Skin of body (tissue), 2 donors: Measurements from ENCODE around the gene GPD1L. TPM values are rescaled to one million over a fixed set of nuclear protein-coding genes. Genes with fewer than 3 reads are reported as not detected.
"Not testable (repeated sequence)": the region's sequence is repeated elsewhere in the genome, so short reads cannot be mapped to it uniquely, and the experiment has no call there.

Experiments
- DNase-seq: peaks from one replicate; lab custom pipeline; 2025; lab: John Stamatoyannopoulos, UW
- total RNA-seq: library from RNA; depleted of rRNA; stranded (reverse); fragments of >200 nt; gene quantifications from one replicate; pipeline ENCODE4 v1.2.3, GENCODE V29; 2014

Gene GPD1L
- total RNA-seq = 25.4 TPM

- DNase-seq = peak; percentile 83
Measured at GRCh38 chr3:32106132-32106928, at the start of gene GPD1L. Gene GPD1L, plus strand, starts transcription at chr3:32106620. Its CDS starts 92 bp downstream, at chr3:32106712.

- DNase-seq = not testable (repeated sequence)
Measured at GRCh38 chr3:32058465-32058864, 48.0 kb upstream of the GPD1L start.

DNA sequence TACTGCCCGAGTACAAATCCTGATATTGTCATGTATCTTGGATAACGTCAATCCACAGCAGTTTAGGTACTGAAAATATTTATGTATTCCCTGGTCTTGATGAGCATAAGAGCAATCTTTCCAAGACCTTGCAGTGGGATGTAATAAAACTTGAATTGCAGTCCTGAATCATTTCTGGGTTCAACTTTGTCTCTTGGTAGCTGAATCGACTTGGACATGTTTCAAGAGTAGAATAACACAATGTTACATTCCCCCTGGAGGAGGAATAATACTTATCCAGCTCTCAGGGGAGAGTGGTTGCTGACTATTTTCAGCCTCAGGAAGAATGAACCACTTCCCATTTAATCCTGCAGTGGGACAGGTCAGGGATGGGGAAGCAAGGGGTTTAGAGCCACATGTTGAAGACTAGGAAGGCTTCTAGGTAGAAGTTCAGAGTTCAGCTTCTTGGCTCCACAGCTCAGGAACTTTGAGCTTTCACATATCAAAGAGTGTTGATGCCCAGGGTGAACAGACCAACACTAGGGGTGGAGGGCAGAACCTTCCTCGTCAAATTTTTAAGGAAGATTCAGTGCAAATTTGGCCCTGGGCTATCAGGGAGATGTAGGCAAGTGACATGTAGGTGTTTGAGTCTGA is 43.4 kb upstream of the GPD1L start:
- no peak for DNase-seq

GRCh38 chr3:32066686-32067085 is 39.7 kb upstream of the GPD1L start:
- DNase-seq = no peak

- not testable (repeated sequence) for DNase-seq
Measured at GRCh38 chr3:32074194-32074593, 32.2 kb upstream of the GPD1L start.

DNA sequence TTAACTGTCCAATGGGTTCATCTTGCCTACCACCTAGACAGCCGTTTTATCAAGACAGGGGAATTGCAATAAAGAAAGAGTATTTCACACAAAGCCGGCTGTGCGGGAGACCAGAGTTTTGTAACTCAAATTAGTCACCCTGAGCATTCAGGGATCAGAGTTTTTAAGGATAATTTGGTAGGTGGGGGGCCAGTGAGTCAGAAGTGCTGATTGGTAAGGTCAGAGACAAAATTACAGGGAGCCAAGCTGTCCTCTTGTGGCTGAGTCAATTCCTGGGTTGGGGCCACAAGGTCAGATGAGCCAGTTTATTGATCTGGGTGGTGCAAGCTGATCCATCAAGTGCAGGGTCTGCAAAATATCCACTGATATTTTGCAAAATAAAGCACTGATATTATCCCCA is 29.9 kb upstream of the GPD1L start:
- no peak for DNase-seq

- DNase-seq = no peak
Measured at GRCh38 chr3:32077260-32078084, 28.9 kb upstream of the GPD1L start.

- no peak for DNase-seq
Measured at GRCh38 chr3:32078085-32078634, 28.3 kb upstream of the GPD1L start.

GRCh38 chr3:32078864-32079263 is 27.6 kb upstream of the GPD1L start:
- no peak for DNase-seq

DNA sequence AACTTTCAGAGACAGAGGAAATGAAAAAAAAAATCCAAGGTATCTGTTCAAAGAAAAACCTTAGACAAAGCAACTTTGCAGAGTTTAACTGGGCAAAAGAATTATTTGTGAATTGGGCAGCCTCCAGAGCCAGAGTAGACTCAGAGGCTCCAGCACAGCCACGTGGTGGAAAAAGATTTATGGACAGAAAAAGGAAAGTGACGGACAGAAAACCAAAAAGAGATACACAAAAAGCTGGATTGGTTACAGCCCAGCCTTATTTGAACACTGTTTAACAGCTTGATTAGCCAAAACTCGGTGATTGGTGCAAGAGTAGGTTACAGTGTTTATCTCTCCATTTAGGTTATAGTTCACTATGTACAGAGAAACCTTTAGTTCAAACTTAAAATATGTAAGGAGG is 23.7 kb upstream of the GPD1L start:
- no peak for DNase-seq

DNA sequence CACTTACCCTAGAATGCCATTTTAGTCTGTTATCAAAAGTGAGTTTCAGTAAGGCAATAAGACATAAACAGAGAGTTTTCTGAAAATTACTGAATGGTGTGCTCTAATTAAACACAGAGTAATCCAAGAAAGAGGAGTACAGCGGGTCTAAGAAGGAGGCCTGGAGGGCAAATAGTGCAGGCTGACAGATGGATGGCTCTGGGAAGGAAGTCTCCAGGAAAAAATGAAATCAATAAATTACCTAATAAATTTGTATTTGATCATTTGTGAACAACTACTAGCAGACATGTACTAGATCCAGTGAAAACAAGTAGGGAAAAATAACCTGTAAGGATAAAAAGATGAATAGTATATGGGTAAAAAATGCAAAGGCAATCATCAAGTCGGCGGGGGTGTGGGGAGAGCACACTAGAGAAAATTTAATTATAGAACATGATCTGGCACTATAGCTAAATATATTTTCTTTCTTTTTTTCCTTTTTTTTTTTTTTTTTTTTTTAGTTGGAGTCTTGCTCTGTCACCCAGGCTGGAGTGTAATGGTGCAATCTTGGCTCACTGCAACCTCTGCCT is 22.6 kb upstream of the GPD1L start:
- no peak for DNase-seq

GRCh38 chr3:32084870-32085269 is 21.6 kb upstream of the GPD1L start:
- DNase-seq = no peak

- DNase-seq = no peak
Measured at GRCh38 chr3:32086464-32086863, 20.0 kb upstream of the GPD1L start.

- DNase-seq = no peak
Measured at GRCh38 chr3:32089476-32089875, 16.9 kb upstream of the GPD1L start.

- no peak for DNase-seq
Measured at GRCh38 chr3:32093204-32093603, 13.2 kb upstream of the GPD1L start.

GRCh38 chr3:32095431-32095830 is 11.0 kb upstream of the GPD1L start:
- no peak for DNase-seq

DNA sequence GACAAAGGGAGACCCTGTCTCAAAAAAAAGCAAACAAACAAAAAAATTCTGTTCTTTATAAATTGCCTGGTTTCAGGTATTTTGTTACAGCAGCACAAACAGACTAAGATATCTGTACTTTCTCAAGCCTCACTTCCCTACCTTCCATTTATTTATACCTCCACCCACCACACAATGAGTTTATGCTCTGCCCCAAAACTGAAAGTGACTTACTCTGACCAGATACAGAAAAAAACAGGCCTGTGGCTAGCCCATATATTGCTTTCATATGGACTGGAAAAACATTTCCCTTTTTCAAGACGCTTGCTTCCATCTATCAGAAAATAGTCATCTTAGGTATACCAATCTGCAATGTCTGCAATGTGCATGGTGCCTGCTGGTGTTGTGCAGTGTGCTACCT is 8.7 kb upstream of the GPD1L start:
- no peak for DNase-seq

DNA sequence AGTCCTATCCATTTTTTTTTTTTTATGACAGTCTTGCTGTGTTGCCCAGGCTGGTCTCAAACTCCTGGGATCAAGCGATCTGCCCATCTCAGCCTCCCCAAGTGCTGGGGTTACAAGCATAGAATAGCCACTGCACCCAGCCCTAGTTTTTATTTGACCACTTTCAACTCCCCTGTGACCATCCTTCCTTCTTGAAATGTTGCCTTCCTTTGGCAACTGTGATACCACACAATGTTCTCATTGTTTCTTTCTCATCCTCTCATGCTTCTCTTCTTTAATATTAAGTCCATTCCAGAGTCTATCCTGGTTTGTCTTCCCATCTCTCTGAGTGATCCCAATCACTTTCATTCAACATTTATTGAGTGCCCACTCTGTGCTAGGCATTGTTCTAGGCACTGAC is 7.9 kb upstream of the GPD1L start:
- DNase-seq = no peak

DNA sequence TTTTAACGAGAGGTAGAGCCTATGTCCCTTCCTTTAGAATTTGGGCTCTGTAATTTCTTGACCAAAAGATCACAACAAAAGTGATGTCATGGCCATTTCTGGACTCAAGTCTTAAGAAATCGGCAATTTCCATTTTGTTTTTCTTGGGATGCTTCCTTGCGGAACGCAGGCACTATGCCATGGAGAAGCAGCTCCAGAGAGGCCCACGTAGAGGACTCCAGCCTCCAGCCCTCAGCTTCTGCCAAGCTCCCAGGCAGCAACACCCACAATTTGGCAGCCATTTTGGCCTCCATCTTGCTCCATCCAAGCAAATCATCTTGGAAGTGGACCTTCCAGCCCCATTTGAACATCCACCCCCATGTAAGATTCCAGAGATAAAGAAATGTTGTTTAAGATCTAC is 6.0 kb upstream of the GPD1L start:
- DNase-seq = no peak

DNA sequence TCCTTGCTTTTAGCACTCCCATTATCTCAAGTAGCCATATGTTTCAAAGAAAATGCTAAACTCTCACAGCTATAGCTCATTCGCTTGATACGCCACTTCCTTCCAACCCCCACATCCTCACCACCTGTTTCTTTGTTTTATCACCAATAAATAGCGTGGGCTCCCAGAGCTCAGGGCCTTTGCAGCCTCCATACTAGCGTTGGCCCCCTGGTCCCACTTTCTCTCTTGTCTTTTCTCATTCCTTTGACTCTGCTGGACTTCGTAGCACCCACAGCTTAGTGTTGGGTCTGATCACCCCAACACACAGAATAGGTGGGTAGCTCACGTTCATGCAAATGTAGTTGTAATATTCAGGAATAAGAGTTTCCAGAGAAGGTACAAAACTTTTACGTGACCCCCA is 4.1 kb upstream of the GPD1L start:
- DNase-seq = no peak

- no peak for DNase-seq
Measured at GRCh38 chr3:32104492-32104891, 1.9 kb upstream of the GPD1L start.
